PC-9 (cell line): ENCODE measurements around the gene PGBD4.

Experiments used
- CTCF ChIP-seq: fragments of 200-600 bp; sonication (generic); conservative IDR thresholded peaks from 2 replicates; pipeline ENCODE4 v1.6.1; 2017; ENCODE audit warnings: mixed run types, antibody characterized with exemption, mild to moderate bottlenecking, moderate library complexity
- EZH2 ChIP-seq: fragments of 200-600 bp; sonication (generic); IDR thresholded peaks from 2 replicates; pipeline ENCODE4 v1.8.0; 2017; ENCODE audit warnings: antibody characterized with exemption, low read depth

- no peak for TF ChIP-seq EZH2
- no peak for TF ChIP-seq CTCF
Observed at GRCh38 chr15:34114739-34115138, 12.9 kb downstream of the PGBD4 start.
